Measurements from ENCODE around the gene CDC42BPB.
A peak's percentile ranks its signal among the peaks of the same experiment; 100 is the strongest.

- TF ChIP-seq, protein P1, sequence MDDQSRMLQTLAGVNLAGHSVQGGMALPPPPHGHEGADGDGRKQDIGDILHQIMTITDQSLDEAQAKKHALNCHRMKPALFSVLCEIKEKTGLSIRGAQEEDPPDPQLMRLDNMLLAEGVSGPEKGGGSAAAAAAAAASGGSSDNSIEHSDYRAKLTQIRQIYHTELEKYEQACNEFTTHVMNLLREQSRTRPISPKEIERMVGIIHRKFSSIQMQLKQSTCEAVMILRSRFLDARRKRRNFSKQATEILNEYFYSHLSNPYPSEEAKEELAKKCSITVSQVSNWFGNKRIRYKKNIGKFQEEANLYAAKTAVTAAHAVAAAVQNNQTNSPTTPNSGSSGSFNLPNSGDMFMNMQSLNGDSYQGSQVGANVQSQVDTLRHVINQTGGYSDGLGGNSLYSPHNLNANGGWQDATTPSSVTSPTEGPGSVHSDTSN (IDR thresholded peaks at IDR 0.05): no peak
- no peak for TF ChIP-seq EP300 (IDR thresholded peaks at IDR 0.05; ENCODE audit: borderline replicate concordance in 1 of 2, low read depth in 1 of 2, low read length in 1 of 2)
- TF ChIP-seq RAD21 (IDR thresholded peaks at IDR 0.05; ENCODE audit: low read length): no peak
- no peak for TF ChIP-seq RFX5 (IDR thresholded peaks at IDR 0.05; ENCODE audit: low read length)
- TF ChIP-seq CTCF (IDR thresholded peaks at IDR 0.05): peak; percentile 12; the same call in 1 of the 2 replicates
- no peak for TF ChIP-seq FOSL2 (IDR thresholded peaks at IDR 0.05; ENCODE audit: borderline replicate concordance, low read depth)
- TF ChIP-seq POLR2AphosphoS5 (IDR thresholded peaks at IDR 0.05; ENCODE audit: low read depth, low read length): no peak
- TF ChIP-seq, protein P2, sequence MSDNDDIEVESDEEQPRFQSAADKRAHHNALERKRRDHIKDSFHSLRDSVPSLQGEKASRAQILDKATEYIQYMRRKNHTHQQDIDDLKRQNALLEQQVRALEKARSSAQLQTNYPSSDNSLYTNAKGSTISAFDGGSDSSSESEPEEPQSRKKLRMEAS (IDR thresholded peaks at IDR 0.05; ENCODE audit: low read depth): no peak
- TF ChIP-seq TCF12 (IDR thresholded peaks at IDR 0.05): no peak
- no peak for TF ChIP-seq MXI1 (IDR thresholded peaks at IDR 0.05; ENCODE audit: low read depth, low read length)
Measured at GRCh38 chr14:102924632-102925588, 132.4 kb downstream of the CDC42BPB start.
